NCI-H2029 (cell line): ENCODE data around the gene C13orf42.
"Not testable (repeated sequence)": the region's sequence is repeated elsewhere in the genome, so short reads cannot be mapped to it uniquely, and the experiment has no call there.

ENCODE experiments used
- DNase-seq: peaks from one replicate; lab custom pipeline; 2025; lab: John Stamatoyannopoulos, UW

Gene C13orf42

GRCh38 chr13:51120873-51121272 is 9.8 kb upstream of the C13orf42 start:
- DNase-seq: peak; percentile 2

GRCh38 chr13:51118809-51119431 is 7.8 kb upstream of the C13orf42 start:
- no peak for DNase-seq

- no peak for DNase-seq
Observed at GRCh38 chr13:51113969-51114368, 2.9 kb upstream of the C13orf42 start.

GRCh38 chr13:51113186-51113881 is 2.3 kb upstream of the C13orf42 start:
- DNase-seq: no peak

- no peak for DNase-seq
Observed at GRCh38 chr13:51112771-51113170, 1.7 kb upstream of the C13orf42 start.

- DNase-seq: no peak
Observed at GRCh38 chr13:51111997-51112396, 923 bp upstream of the C13orf42 start.

- no peak for DNase-seq
Observed at GRCh38 chr13:51107996-51108395, 3.1 kb downstream of the C13orf42 start.

- no peak for DNase-seq
Observed at GRCh38 chr13:51105046-51105445, 6.0 kb downstream of the C13orf42 start.

GRCh38 chr13:51101636-51102235 is 9.3 kb downstream of the C13orf42 start:
- DNase-seq: no peak

GRCh38 chr13:51097353-51098043 is 13.6 kb downstream of the C13orf42 start:
- no peak for DNase-seq

GRCh38 chr13:51096131-51096530 is 14.9 kb downstream of the C13orf42 start:
- no peak for DNase-seq

GRCh38 chr13:51093574-51093973 is 17.5 kb downstream of the C13orf42 start:
- DNase-seq: no peak

- DNase-seq: no peak
Observed at GRCh38 chr13:51091839-51092238, 19.2 kb downstream of the C13orf42 start.

- no peak for DNase-seq
Observed at GRCh38 chr13:51083706-51084105, 27.4 kb downstream of the C13orf42 start.

GRCh38 chr13:51080478-51081065 is 30.5 kb downstream of the C13orf42 start:
- DNase-seq: not testable (repeated sequence)

- DNase-seq: no peak
Observed at GRCh38 chr13:51071493-51071892, 39.6 kb downstream of the C13orf42 start.

GRCh38 chr13:51070005-51070649 is 40.9 kb downstream of the C13orf42 start:
- DNase-seq: peak; percentile 65

GRCh38 chr13:51068501-51068900 is 42.6 kb downstream of the C13orf42 start:
- DNase-seq: no peak

- DNase-seq: no peak
Observed at GRCh38 chr13:51067706-51068105, 43.4 kb downstream of the C13orf42 start.

- no peak for DNase-seq
Observed at GRCh38 chr13:51067210-51067701, 43.8 kb downstream of the C13orf42 start.

- DNase-seq: no peak
Observed at GRCh38 chr13:51066091-51066831, 44.8 kb downstream of the C13orf42 start.
